Upper lobe of right lung (tissue), 1 donor: ENCODE measurements around the gene PHKB. TPM values are rescaled to one million over a fixed set of nuclear protein-coding genes. Genes with fewer than 3 reads are reported as not detected.

Source experiments
- ATAC-seq: fragments of 200-7000 bp; cut with Tn5 transposase; one replicate; pipeline ENCODE4 v1.9.1; 2020; ENCODE audit warnings: mild to moderate bottlenecking, moderate library complexity
- DNase-seq: peaks from one replicate; pipeline ENCODE4 v3.0.0-alpha.2; 2020
- H3K27ac ChIP-seq: fragments of 200-600 bp; one replicate; pipeline ENCODE4 v1.8.0; 2022
- H3K27me3 ChIP-seq: fragments of 200-600 bp; one replicate; pipeline ENCODE4 v1.8.0; 2022; ENCODE audit warnings: mild to moderate bottlenecking
- H3K36me3 ChIP-seq: fragments of 200-600 bp; one replicate; pipeline ENCODE4 v1.8.0; 2022
- H3K4me1 ChIP-seq: fragments of 200-600 bp; one replicate; pipeline ENCODE4 v1.8.0; 2022
- H3K4me3 ChIP-seq: fragments of 200-600 bp; one replicate; pipeline ENCODE4 v1.8.0; 2022; ENCODE audit warnings: mild to moderate bottlenecking
- H3K9me3 ChIP-seq: fragments of 200-600 bp; one replicate; pipeline ENCODE4 v1.8.0; 2022
- intact Hi-C: fragments of 100-400 bp; cut with DNase I; formaldehyde crosslinking; loops from one replicate; pipeline ENCODE4 v1.11.0; 2022
- total RNA-seq: library from RNA; stranded (reverse); fragmentation: NEBNext Ultra II Directional; extraction: Animal tissue kit (Norgen Biotek cat#: 25700); gene quantifications from one replicate; pipeline ENCODE4 v1.2.1, GENCODE V29; 2021
- TF ChIP-seq, protein P1 (sequence below): fragments of 200-600 bp; IDR thresholded peaks from one replicate; pipeline ENCODE4 v1.8.0; 2022; ENCODE audit warnings: antibody characterized with exemption
- donor health status: DM: no; HTN: yes; CAD: no; lungs with severe emphysema.

PHKB gene
- total RNA-seq, 1 donor from 2014 or later, result 91.8 TPM

DNA sequence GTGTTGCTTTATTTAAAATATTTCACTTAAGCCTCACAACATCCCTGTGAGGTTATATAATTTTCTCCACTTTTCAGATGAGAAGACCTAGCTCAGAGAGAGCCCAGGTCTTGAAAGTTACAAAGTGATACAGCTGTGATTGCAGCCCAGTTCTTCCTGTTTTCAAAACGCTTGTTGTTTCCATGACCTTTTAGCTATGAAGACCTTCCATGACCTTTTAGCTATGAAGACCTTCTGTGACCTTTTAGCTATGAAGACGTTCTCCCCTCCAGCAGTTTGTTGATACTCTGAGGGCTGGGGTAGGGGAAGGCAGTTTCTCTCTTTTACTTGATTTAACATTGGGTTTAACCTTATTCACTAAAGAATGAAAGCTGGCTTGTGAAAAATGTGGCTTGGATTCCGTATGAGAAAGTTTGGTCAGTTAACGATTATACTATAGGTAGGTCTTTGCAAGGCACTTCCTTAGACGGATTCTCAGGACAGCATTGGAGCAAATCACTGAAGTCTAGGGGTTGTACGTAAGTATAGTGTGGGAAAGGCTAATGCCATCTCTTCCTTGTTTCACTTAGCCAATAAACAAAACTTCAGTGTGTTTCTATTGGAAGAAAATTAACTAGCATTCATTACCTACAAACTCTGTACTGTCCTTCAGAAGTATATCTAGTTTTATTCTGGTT is 20.7 kb downstream of the PHKB start:
- Histone ChIP-seq H3K4me3 (no peak overlapping the region), H3K27me3 (no peaks in the 10 kb centered on the region), H3K9me3 (no peaks in the 10 kb centered on the region), H3K4me1 (no peaks in the 10 kb centered on the region), H3K27ac (no peak overlapping the region), H3K36me3 (no peaks in the 10 kb centered on the region)
- intact Hi-C loops, result no loop called here
- DNase-seq, result no peak
- no peak for ATAC-seq
- TF ChIP-seq, protein P1, sequence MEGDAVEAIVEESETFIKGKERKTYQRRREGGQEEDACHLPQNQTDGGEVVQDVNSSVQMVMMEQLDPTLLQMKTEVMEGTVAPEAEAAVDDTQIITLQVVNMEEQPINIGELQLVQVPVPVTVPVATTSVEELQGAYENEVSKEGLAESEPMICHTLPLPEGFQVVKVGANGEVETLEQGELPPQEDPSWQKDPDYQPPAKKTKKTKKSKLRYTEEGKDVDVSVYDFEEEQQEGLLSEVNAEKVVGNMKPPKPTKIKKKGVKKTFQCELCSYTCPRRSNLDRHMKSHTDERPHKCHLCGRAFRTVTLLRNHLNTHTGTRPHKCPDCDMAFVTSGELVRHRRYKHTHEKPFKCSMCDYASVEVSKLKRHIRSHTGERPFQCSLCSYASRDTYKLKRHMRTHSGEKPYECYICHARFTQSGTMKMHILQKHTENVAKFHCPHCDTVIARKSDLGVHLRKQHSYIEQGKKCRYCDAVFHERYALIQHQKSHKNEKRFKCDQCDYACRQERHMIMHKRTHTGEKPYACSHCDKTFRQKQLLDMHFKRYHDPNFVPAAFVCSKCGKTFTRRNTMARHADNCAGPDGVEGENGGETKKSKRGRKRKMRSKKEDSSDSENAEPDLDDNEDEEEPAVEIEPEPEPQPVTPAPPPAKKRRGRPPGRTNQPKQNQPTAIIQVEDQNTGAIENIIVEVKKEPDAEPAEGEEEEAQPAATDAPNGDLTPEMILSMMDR, result no peak

DNA sequence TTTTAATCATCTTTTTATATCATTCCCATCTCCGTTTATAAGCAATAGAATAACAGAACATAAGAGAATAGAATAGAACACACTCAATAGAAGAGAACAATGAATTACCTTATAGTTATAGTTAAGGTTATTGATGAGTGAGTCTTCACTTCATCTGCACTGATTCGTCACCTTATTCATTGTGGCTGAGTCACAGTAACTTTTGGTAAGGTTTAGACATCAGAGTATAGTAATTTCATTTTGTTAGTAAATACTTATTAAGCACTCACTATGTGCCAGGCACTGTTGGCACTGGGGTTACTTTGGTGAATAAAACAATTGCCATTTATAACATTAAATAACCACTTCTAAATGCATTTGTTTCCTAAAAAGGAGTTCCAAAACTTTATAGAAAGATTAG is 22.5 kb downstream of the PHKB start:
- TF ChIP-seq, protein P1, result no peak
- no peaks in the 10 kb centered on the region for H3K9me3 ChIP-seq
- intact Hi-C loops, result no loop called here
- no peaks in the 10 kb centered on the region for H3K27me3 ChIP-seq
- ATAC-seq (no peak), DNase-seq (no peak)
- no peaks in the 10 kb centered on the region for H3K36me3 ChIP-seq
- H3K4me3 ChIP-seq, result no peak overlapping the region
- no peak overlapping the region for H3K27ac ChIP-seq
- no peaks in the 10 kb centered on the region for H3K4me1 ChIP-seq

DNA sequence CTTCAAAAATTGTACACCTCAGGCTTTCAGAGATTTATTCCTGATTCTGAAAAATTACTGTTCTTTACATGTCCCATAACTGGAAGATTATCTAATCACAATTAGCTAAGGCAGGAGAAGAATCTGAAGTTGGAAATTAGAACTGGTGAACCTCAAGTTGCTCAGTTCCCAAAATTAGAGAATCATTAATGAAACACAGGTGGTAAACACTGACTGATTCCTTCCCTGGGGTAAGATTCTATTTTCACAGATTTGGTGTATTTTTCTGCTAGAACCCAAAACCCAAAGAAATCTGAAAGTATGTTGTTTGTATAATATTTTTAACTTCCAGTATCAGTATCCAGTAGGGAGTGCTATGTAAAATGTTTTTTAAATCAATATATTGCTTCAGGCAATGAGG is 25.7 kb downstream of the PHKB start:
- Histone ChIP-seq H3K4me3 (no peak overlapping the region), H3K4me1 (no peaks in the 10 kb centered on the region), H3K36me3 (no peaks in the 10 kb centered on the region), H3K9me3 (peaks cover 6% of the 10 kb centered on the region), H3K27ac (no peak overlapping the region), H3K27me3 (no peaks in the 10 kb centered on the region)
- ATAC-seq, result no peak
- DNase-seq, result no peak
- TF ChIP-seq, protein P1, result no peak
- intact Hi-C loops, result no loop called here

DNA sequence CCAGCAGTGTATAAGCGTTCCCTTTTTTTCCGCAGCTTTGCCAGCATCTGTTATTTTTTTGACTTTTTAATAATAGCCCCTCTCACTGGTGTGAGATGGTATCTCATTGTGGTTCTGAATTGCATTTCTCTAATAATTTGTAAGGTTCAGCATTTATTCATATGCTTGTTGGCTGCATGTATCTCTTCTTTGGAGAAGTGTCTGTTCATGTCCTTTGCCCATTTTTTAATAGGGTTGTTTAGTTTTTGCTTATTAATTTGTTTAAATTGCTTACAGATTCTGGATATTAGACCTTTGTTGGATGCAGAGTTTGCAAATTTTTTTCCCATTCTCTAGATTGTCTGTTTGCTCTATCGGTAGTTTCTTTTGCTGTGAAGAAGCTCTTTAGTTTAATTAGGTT is 26.9 kb downstream of the PHKB start:
- DNase-seq, result no peak
- peaks cover 6% of the 10 kb centered on the region for H3K9me3 ChIP-seq
- TF ChIP-seq, protein P1, result no peak
- no peaks in the 10 kb centered on the region for H3K27me3 ChIP-seq
- peaks cover 6% of the 10 kb centered on the region for H3K4me1 ChIP-seq
- intact Hi-C loops, result no loop called here
- no peak overlapping the region for H3K27ac ChIP-seq
- no peaks in the 10 kb centered on the region for H3K36me3 ChIP-seq
- H3K4me3 ChIP-seq, result no peak overlapping the region
- no peak for ATAC-seq

DNA sequence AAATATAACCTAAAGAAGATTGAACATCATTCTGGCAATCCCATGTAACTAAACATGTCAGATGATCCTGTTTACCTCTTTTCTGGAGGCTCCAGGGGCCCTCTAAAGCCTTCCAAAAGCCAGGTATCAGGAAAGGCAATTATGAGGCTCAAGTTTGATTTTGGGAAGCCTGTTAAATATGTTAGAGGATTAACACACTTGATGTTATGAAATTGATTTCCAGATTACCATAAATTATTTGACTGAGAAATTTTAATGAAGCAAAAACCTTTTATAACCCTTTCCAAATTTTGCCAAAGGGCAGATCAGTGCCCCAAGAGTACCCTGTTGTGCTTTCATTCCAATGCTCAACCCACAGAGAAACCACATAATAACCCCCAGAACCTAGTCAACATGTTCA is 29.3 kb downstream of the PHKB start:
- Histone ChIP-seq H3K4me3 (no peak overlapping the region), H3K9me3 (peaks cover 6% of the 10 kb centered on the region), H3K27ac (no peak overlapping the region), H3K4me1 (peaks cover 18% of the 10 kb centered on the region), H3K36me3 (no peaks in the 10 kb centered on the region), H3K27me3 (no peaks in the 10 kb centered on the region)
- ATAC-seq (no peak), DNase-seq (no peak)
- intact Hi-C loops, result no loop called here
- TF ChIP-seq, protein P1, result no peak

DNA sequence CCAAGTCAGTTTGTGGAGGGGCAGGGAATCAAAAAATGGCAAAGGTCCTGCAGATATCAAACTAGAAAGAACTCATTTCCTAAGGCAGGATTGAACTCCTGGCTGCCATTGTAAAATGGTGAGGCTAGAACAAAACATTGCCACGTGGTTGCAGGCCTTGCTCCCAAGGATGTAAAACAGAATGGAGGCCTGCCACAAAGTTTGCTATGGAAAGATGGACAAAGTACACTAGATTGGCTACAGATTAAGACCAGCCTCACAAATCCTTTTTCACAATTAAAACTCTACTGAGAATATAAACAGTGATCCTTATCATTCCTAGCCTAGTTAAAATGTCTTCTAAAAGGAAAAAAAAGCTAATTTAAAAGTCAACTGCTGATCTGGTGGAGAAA is 30.9 kb downstream of the PHKB start:
- intact Hi-C loops, result no loop called here
- H3K4me1 ChIP-seq, result peaks cover 18% of the 10 kb centered on the region
- H3K4me3 ChIP-seq, result no peak overlapping the region
- ATAC-seq (no peak), DNase-seq (no peak)
- no peaks in the 10 kb centered on the region for H3K36me3 ChIP-seq
- no peaks in the 10 kb centered on the region for H3K27me3 ChIP-seq
- TF ChIP-seq, protein P1, result no peak
- H3K27ac ChIP-seq, result peak overlapping the region; percentile 67
- peaks cover 6% of the 10 kb centered on the region for H3K9me3 ChIP-seq
